ENCODE data around the gene KLHL18.
"Not testable (repeated sequence)": the region's sequence is repeated elsewhere in the genome, so short reads cannot be mapped to it uniquely, and the experiment has no call there.

Gene KLHL18

GRCh38 chr3:47362701-47363100 lies 80.0 kb downstream of the KLHL18 start:
- DNase-seq (ENCODE audit: low spot score), result no peak

- no peak for DNase-seq (ENCODE audit: low spot score)
Measured at GRCh38 chr3:47365213-47366153, 82.7 kb downstream of the KLHL18 start.

- DNase-seq (ENCODE audit: low spot score), result no peak
Measured at GRCh38 chr3:47366833-47367232, 84.1 kb downstream of the KLHL18 start.

DNA sequence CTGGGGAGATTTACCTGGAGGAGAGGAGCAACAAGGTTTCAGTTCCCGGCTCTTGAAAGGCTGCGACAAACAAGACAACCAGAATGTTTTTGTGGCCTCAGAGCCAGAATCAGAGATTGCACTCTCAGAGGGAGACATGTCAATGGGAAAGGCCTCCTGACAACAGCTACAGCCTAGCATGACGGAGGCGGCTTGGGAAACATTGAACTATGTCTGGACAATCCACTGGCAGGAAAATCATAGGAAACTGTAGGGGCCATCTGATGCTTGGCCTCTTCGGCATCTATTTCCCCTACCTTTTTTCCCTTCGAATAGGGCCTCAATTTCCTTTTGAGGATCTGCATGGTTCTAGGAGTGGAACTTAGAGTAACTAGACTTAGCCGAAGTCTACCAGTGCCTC lies 84.9 kb downstream of the KLHL18 start:
- DNase-seq (ENCODE audit: low spot score), result no peak

GRCh38 chr3:47370020-47370419 lies 87.3 kb downstream of the KLHL18 start:
- DNase-seq (ENCODE audit: low spot score), result not testable (repeated sequence)

DNA sequence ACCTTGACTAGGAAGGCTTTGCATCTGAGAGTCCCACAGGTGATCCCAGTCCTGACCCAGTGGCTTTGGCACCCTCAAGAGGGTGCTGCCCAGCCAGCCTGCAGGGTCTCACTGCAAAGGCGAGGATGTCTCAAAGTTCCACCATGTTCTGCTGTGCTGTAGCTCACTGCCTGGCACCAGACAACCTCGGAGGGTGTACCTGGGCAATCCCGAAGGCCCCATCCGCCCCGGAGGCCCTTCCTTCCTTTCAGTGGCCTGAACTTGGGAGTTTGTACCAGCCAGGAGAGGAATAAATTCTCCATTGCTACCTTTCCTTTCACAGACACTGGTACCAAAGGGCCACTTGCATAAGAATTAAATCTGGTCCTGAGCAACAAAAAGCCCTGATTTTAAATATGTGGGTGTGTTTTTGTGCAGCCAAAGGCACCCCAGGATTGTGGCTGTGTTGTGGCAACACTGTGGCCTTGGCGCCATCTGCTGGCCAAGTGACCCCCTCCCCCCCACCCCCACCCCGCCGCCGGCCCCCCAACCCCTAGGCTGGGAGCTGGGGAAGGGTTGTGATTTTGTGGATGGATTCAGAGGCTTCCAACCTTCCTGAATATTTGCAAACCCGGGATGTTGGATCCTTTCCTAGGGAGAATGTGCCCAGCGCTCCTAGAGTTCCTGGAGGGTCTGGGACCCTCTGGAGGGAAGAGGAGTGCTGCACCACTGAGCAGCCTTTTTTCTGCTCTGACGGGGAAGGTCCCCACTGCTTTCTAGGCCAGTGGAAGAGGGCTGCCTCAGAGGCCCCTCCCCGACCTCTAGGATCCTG lies 88.3 kb downstream of the KLHL18 start:
- no peak for DNase-seq (ENCODE audit: low spot score)

GRCh38 chr3:47374587-47374986 lies 91.8 kb downstream of the KLHL18 start:
- no peak for DNase-seq (ENCODE audit: low spot score)

DNA sequence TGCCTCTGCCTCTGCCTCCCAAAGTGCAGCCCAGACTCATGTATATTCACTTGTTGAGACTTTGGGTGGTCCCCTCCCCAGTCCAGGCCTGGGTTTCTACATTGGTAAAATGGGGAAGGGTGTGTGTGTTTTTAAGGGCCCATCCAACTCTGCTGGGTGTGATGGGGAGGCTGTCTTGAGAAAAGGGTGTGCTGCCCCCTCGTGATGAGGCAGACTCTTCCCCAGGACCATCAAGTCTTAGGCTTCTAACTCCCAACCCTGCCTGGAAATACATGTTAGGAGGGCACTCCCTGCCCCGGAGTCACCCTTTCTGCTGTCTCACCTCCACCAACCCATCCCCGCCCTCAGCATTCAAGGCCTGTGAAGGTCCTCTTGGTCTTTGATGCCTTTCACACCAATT lies 93.6 kb downstream of the KLHL18 start:
- no peak for DNase-seq (ENCODE audit: low spot score)

GRCh38 chr3:47377186-47377585 lies 94.4 kb downstream of the KLHL18 start:
- DNase-seq (ENCODE audit: low spot score), result no peak

DNA sequence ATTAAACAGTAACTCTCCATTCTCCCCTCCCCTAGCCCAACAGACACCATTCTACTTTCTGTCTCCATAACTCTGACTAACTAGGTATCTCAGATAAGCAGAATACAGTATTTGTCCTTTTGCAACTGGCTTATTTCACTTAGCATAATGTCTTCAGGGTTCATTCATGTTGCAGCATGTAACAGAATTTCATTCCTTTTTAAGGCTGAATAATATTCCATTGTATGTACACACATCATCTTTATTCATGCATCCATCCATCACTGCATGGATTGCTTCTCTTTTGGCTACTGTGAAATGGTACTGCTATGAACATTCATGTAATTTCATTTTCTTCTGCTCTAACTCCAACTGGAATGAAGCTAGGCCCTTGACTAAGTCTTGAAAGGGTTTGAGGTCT lies 96.1 kb downstream of the KLHL18 start:
- DNase-seq (ENCODE audit: low spot score), result no peak

- no peak for DNase-seq (ENCODE audit: low spot score)
Measured at GRCh38 chr3:47379411-47379899, 96.7 kb downstream of the KLHL18 start.

GRCh38 chr3:47380026-47380600 lies 97.4 kb downstream of the KLHL18 start:
- DNase-seq (ENCODE audit: low spot score), result no peak

DNA sequence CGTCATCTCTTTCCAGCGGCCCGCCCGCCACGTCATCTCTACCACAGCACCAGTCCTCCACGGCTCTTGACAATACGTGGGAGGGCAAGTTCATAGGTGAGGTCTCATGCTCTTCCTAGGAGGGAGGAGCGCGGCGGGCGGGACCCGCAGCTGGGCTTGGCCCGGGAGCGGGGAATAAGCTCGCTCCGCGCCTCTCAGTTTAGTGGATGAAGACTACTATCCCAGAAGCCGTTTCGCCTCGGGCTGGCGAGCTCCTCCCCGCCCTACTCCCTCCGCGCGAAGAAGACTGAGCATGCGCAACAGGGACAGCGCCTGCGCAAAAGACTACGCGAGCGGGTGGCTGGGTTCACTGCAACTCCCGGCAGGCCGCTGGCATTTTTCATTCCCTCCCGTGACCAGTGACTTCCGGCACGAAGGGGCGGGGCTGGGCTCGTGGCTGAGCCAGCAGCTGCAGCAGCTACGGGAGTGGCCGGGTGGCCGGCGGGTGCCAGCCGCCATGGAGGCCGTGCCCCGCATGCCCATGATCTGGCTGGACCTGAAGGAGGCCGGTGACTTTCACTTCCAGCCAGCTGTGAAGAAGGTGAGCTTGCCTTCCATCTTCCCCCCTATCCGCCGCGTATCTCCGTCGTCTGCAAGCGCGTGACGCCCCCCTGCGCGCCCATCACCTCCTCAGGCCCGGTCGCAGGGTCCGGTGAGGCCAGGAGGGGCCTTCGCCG lies 98.0 kb downstream of the KLHL18 start, which contains the start of gene PTPN23:
Gene PTPN23, plus strand, starts transcription at position 421 of the 716 bp plus-strand sequence. Its CDS starts 76 bp downstream, at position 497.
- DNase-seq (ENCODE audit: low spot score), result peak; percentile 98

DNA sequence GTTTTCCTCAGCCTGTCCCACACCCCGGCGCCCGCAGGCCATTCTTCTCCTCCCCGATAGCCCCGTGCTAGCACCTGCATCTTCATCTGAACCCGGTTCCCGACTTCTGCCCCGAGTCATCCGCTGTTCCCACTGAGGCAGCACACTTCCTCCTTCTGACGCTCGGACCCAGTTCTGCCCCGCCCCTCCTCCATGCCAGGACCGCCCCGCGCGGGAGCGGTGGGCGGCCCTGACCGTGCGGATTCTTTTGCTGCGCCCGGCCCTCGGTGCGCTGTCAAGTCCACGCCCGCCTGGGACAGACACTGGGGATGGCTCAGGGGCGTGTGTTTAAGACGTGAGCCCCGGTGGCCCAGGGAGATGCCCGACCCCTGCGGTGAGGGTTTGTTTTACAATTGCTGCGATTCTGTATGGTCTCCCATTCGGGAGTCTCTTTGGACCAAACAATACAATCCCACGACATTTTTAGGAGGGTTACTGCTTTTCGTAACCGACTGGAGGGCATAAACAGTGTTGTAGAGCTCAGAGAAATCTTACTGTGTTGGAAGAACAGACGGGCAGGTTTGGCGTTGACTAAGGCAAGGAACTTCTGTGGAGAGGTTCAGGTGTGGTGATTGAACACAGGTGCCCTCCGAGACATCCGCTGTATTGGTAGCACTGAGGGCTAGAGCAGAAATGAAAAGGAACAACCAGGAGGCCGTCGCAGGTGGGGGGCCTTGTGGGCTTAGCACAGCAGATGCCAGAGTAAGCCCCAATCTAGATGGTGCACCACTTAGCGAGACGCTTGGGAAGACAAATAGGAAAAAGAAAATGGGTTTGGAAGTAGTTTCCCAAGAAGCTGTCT lies 98.8 kb downstream of the KLHL18 start:
- DNase-seq (ENCODE audit: low spot score), result peak; percentile 79

GRCh38 chr3:47384425-47384824 lies 101.7 kb downstream of the KLHL18 start:
- DNase-seq (ENCODE audit: low spot score), result no peak

DNA sequence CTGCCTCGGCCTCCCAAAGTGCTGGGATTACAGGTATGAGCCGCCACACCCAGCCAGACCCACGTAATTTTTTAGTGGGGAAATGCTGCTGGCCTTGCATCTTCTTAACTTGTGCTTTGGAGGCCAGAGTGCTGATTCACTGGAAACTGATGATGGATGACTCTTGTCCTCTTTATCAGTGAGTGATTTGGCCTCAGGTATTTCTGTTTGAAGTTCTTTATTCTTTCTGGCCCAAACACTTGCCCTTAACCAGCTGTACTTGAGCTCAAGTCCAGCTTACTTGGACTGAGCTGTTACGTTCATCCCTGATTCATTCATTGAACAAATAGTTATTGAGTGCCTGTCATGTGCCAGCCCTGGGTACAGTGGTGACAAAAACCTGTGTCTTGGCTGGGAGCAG lies 102.3 kb downstream of the KLHL18 start:
- no peak for DNase-seq (ENCODE audit: low spot score)

DNA sequence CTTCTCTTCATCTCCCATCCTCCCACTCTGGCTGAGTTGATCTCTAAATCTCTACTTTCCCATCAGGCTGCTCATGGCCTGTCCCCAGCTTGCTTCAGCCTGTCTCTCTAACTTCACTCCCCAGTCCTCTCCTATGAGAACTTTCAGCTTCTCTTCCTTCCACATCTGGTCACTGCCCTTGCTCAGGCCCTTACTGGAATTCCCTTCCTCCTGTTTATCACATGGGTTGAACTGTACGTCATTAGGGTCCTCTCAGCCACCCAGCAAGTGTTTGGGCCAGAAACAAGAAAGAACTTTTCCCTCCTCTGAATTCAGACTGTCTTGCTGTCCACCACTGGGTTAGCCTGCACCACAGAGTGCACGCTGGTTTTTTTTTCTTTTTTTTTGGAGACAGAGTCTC lies 103.1 kb downstream of the KLHL18 start:
- no peak for DNase-seq (ENCODE audit: low spot score)

DNA sequence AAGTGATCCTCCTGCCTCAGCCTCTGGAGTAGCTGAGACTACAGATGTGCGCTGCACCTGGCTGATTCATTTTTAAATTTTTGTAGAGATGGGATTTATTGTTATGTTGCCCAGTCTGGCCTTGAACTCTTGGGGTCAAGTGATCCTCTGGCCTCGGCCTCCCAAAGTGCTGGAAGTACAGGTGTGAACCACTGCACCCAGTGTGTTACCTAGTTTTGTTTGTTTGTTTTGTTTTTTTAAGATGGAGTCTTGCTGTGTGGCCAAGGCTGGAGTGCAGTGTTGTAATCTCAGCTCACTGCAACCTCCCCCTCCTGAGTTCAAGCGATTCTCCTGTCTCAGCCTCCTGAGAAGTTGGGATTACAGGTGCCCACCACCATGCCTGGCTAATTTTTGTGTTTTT lies 110.2 kb downstream of the KLHL18 start:
- DNase-seq (ENCODE audit: low spot score), result no peak

DNA sequence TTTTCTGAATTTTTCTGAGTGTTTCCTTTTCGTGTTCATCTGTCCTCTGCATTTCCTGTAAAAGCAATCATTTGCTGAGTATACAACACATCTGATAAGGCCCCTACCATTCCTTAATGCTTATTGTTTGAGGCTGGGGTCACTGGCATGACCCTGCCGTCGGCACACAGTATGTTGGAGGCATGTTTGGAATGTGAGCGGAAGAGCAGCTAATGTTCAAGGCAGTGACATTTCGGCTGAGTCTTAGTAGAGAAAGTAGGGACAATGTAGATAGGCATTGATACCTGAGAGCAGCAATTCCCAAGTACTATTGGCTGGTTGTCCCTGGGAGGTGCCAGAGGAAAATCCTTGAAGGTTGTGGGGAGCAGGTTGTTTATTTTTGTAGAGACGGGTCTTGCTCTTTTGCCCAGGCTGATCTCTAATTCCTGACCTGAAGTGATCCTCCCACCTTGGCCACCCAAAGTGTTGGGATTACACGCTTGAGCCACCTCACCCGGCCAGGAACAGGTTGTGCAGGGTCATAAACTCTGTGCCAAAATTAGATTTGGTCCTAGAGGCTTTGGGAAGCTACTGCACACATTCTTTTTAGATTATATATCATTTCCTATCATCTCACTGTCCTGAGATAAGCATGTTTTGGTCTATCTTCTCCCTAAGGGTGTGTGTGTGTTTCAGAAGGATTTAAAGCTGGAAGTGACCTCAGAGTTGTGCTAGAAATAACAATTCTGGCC lies 111.6 kb downstream of the KLHL18 start:
- DNase-seq (ENCODE audit: low spot score), result no peak

DNA sequence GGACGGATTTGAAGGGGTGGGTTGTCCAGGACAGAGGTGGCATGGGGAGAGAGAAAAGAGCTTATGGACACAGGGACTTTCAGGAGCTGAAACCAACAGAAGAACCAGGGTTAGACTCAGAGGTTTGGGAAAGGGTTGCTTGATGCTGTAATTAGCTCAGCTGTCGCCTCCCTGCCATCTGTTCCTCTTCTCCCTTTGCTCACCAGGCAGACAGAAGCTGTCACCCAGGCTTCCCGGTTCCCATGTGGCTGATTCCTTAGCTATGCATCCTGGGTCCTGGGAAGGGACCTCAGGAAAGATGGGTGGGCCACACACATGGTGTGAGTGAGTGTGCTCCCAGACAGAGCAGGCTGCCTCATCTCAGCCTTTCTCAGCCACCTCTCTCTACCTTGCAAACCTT lies 112.1 kb downstream of the KLHL18 start:
- no peak for DNase-seq (ENCODE audit: low spot score)

All from SW480 (cell line).